Calu3 (cell line): Measurements from ENCODE around the gene TMEM143. TPM values are rescaled to one million over a fixed set of nuclear protein-coding genes. Genes with fewer than 3 reads are reported as not detected.
"Not testable (repeated sequence)": the region's sequence is repeated elsewhere in the genome, so short reads cannot be mapped to it uniquely, and the experiment has no call there.

ENCODE experiments used
- BruUV-seq: library from RNA; stranded (reverse); fragments of 400-500 nt; replicated peaks from 2 replicates; lab custom pipeline; 2021; lab: Mats Ljungman, UMichigan
- CTCF ChIA-PET: fragments of 300-600 bp; sonication (Branson Sonifier 250); formaldehyde crosslinking; loops from one replicate; lab custom pipeline; 2022; ENCODE audit warnings: antibody characterized with exemption; lab: Charles Lee
- DNase-seq: peaks from one replicate; pipeline ENCODE4 v3.0.0; 2022
- H3K27ac Mint-ChIP-seq: one replicate; pipeline ENCODE4 v1.8.0; 2022; ENCODE audit warnings: mixed read lengths; ENCODE audit not compliant: unreplicated experiment
- H3K27me3 Mint-ChIP-seq: one replicate; pipeline ENCODE4 v1.8.0; 2022; ENCODE audit warnings: mixed read lengths; ENCODE audit not compliant: unreplicated experiment
- H3K36me3 Mint-ChIP-seq: one replicate; pipeline ENCODE4 v1.8.0; 2022; ENCODE audit warnings: mild to moderate bottlenecking, moderate library complexity, mixed read lengths; ENCODE audit not compliant: insufficient read depth, unreplicated experiment
- H3K4me1 Mint-ChIP-seq: one replicate; pipeline ENCODE4 v1.8.0; 2022; ENCODE audit warnings: mild to moderate bottlenecking, low read depth, mixed read lengths; ENCODE audit not compliant: unreplicated experiment
- H3K4me3 Mint-ChIP-seq: one replicate; pipeline ENCODE4 v1.8.0; 2022; ENCODE audit warnings: mild to moderate bottlenecking, low read depth, moderate library complexity, mixed read lengths; ENCODE audit not compliant: unreplicated experiment
- H3K9me3 Mint-ChIP-seq: one replicate; pipeline ENCODE4 v1.8.0; 2022; ENCODE audit warnings: low read depth, mixed read lengths; ENCODE audit not compliant: unreplicated experiment
- CTCF ChIP-seq: fragments of 200-600 bp; IDR thresholded peaks from one replicate; pipeline ENCODE4 v1.8.0; 2022; ENCODE audit warnings: antibody characterized with exemption; ENCODE audit not compliant: unreplicated experiment
- intact Hi-C: fragments of 100-400 bp; cut with micrococcal nuclease; formaldehyde crosslinking; loops from one replicate; pipeline ENCODE4 v1.10.0; 2022; ENCODE audit not compliant: unreplicated experiment
- total RNA-seq: library from RNA; stranded (reverse); gene quantifications from 2 replicates; pipeline ENCODE4 v1.2.3, GENCODE V29; 2022

Gene TMEM143
- total RNA-seq, 1 experiment from 2014 or later = 10.4 TPM

GRCh38 chr19:48321622-48322591 lies 41.8 kb downstream of the TMEM143 start:
- DNase-seq = peak; percentile 100
- peaks cover 56% of the 10 kb centered on the region for H3K36me3 Mint-ChIP-seq
- CTCF ChIA-PET = interaction anchor here (0.6 to 4.9 kb wide), 14 partner anchors 8 to 291 kb away, joined by 3 to 159 read pairs (median 4); partner anchors contain the start of gene KDELR1
- peak overlapping the region; percentile 79 for H3K4me3 Mint-ChIP-seq
- intact Hi-C loops = no loop called here
- TF ChIP-seq CTCF = no peak
- no peaks in the 10 kb centered on the region for H3K9me3 Mint-ChIP-seq
- peaks cover 59% of the 10 kb centered on the region for H3K4me1 Mint-ChIP-seq
- TSS peak; percentile 75 for BruUV-seq
- peaks cover 16% of the 10 kb centered on the region for H3K27me3 Mint-ChIP-seq
- peak overlapping the region; percentile 83 for H3K27ac Mint-ChIP-seq

- TF ChIP-seq CTCF = no peak
- Mint-ChIP-seq H3K9me3 (no peaks in the 10 kb centered on the region), H3K4me1 (peaks cover 53% of the 10 kb centered on the region), H3K36me3 (peaks cover 50% of the 10 kb centered on the region), H3K27me3 (peaks cover 16% of the 10 kb centered on the region), H3K27ac (peak overlapping the region; percentile 83), H3K4me3 (peak overlapping the region; percentile 79)
- DNase-seq = peak; percentile 98
- intact Hi-C loops = no loop called here
- BruUV-seq = no TSS peak
- CTCF ChIA-PET = interaction anchor here (0.6 to 4.9 kb wide), 14 partner anchors 8 to 291 kb away, joined by 3 to 159 read pairs (median 4); no protein-coding TSS in a partner anchor
Observed at GRCh38 chr19:48321372-48321621, 42.4 kb downstream of the TMEM143 start.

- no TSS peak for BruUV-seq
- intact Hi-C loops = loop anchor here (1.0 kb wide), 2 partner anchors 13 to 264 kb away; no protein-coding TSS in a partner anchor
- peak; percentile 87 for TF ChIP-seq CTCF
- peak; percentile 94 for DNase-seq
- peaks cover 36% of the 10 kb centered on the region for H3K36me3 Mint-ChIP-seq
- CTCF ChIA-PET = interaction anchor here (0.6 to 4.9 kb wide), 10 partner anchors 10 to 289 kb away, joined by 3 to 159 read pairs (median 4); partner anchors contain the start of genes GRWD1 and KDELR1
- H3K9me3 Mint-ChIP-seq = no peaks in the 10 kb centered on the region
- H3K4me3 Mint-ChIP-seq = peak overlapping the region; percentile 79
- peaks cover 16% of the 10 kb centered on the region for H3K27me3 Mint-ChIP-seq
- peaks cover 39% of the 10 kb centered on the region for H3K4me1 Mint-ChIP-seq
- H3K27ac Mint-ChIP-seq = peak overlapping the region; percentile 83
Observed at GRCh38 chr19:48319647-48320541, 43.8 kb downstream of the TMEM143 start.

- no peak overlapping the region for H3K4me3 Mint-ChIP-seq
- DNase-seq = no peak
- CTCF ChIA-PET = interaction anchor here (4.9 kb wide), 1 partner anchor 15 kb away, joined by 159 read pairs; no protein-coding TSS in a partner anchor
- H3K36me3 Mint-ChIP-seq = peaks cover 30% of the 10 kb centered on the region
- peaks cover 25% of the 10 kb centered on the region for H3K27me3 Mint-ChIP-seq
- no TSS peak for BruUV-seq
- peaks cover 33% of the 10 kb centered on the region for H3K4me1 Mint-ChIP-seq
- intact Hi-C loops = no loop called here
- H3K9me3 Mint-ChIP-seq = no peaks in the 10 kb centered on the region
- H3K27ac Mint-ChIP-seq = no peak overlapping the region
- no peak for TF ChIP-seq CTCF
Observed at GRCh38 chr19:48318286-48318987, 45.3 kb downstream of the TMEM143 start.

GRCh38 chr19:48317708-48317960 lies 46.1 kb downstream of the TMEM143 start:
- H3K27ac Mint-ChIP-seq, BruUV-seq, H3K9me3 Mint-ChIP-seq, H3K4me3 Mint-ChIP-seq, intact Hi-C loops, DNase-seq: not testable (repeated sequence)
- Mint-ChIP-seq H3K4me1 (peaks cover 25% of the 10 kb centered on the region), H3K27me3 (peaks cover 30% of the 10 kb centered on the region), H3K36me3 (peaks cover 27% of the 10 kb centered on the region)
- CTCF ChIA-PET = interaction anchor here (4.9 kb wide), 1 partner anchor 16 kb away, joined by 159 read pairs; no protein-coding TSS in a partner anchor
